Keratinocyte (primary cell): Measurements from ENCODE around the gene WDR87.

Experiments
- EZH2 ChIP-seq: IDR thresholded peaks from one replicate; pipeline ENCODE4 v1.6.1; 2012; ENCODE audit warnings: inconsistent platforms, mild to moderate bottlenecking, low read length, moderate library complexity
- TF ChIP-seq, protein P1 (sequence below), 3 experiments: IDR thresholded peaks in 1 of 3; conservative IDR thresholded peaks in 1 of 3; optimal IDR thresholded peaks in 1 of 3; 2 replicates in 2 of 3; 3 replicates in 1 of 3; pipeline versions ENCODE3 to v1.5.1; 2011; ENCODE audit warnings: low read length in 3 of 3, mild to moderate bottlenecking in 3 of 3, moderate library complexity in 2 of 3, control low read depth in 1 of 3, inconsistent platforms in 1 of 3; ENCODE audit not compliant: insufficient read depth in 2 of 3; ENCODE audit errors: extremely low read depth in 1 of 3

DNA sequence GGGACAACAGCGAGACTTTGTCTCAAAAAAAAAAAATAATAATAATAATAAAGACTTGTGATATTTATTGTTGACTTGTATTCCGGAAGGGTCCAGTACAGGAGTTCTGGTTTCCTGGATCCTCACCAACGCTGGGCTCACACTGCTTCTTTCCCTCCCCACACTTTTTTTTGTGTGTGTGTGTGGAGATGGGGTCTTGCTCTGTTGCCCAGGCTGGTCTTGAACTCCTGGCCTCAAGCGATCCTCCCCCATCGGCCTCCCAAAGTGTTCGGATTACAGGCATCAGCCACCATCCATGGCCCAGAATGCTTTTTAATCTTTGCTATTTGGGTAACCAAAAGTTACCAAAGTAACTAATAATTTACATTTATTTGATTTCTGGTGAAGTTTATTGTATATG, 39.7 kb upstream of the WDR87 start:
- TF ChIP-seq, protein P1, sequence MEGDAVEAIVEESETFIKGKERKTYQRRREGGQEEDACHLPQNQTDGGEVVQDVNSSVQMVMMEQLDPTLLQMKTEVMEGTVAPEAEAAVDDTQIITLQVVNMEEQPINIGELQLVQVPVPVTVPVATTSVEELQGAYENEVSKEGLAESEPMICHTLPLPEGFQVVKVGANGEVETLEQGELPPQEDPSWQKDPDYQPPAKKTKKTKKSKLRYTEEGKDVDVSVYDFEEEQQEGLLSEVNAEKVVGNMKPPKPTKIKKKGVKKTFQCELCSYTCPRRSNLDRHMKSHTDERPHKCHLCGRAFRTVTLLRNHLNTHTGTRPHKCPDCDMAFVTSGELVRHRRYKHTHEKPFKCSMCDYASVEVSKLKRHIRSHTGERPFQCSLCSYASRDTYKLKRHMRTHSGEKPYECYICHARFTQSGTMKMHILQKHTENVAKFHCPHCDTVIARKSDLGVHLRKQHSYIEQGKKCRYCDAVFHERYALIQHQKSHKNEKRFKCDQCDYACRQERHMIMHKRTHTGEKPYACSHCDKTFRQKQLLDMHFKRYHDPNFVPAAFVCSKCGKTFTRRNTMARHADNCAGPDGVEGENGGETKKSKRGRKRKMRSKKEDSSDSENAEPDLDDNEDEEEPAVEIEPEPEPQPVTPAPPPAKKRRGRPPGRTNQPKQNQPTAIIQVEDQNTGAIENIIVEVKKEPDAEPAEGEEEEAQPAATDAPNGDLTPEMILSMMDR (optimal IDR thresholded peaks at IDR 0.05 in 1 of 3, IDR thresholded peaks at IDR 0.05 in 1 of 3, conservative IDR thresholded peaks at IDR 0.05 in 1 of 3; ENCODE audit: extremely low read depth in 1 of 3, insufficient read depth in 2 of 3, low read length in 3 of 3) = no peak
- TF ChIP-seq EZH2 = no peak
